OCI-LY3 (cell line): ENCODE data around the gene SAMHD1.
"Not testable (repeated sequence)": the region's sequence is repeated elsewhere in the genome, so short reads cannot be mapped to it uniquely, and the experiment has no call there.

Experiments used
- H2AFZ ChIP-seq: fragments of 200-600, 300-600 bp; shearing (Covaris generic); 2 replicates; pipeline ENCODE4 v1.6.0; 2014; ENCODE audit warnings: antibody characterized with exemption, low read depth, low read length
- H3K27ac ChIP-seq: fragments of 200-600, 300-600 bp; sonication (generic); 2 replicates; pipeline ENCODE4 v1.5.1; 2014; ENCODE audit warnings: mild to moderate bottlenecking, low read length, moderate library complexity, mixed read lengths
- H3K27me3 ChIP-seq: fragments of 200-600, 300-600 bp; sonication (generic); 2 replicates; pipeline ENCODE4 v1.6.1; 2014; ENCODE audit warnings: low read depth, low read length, mixed read lengths
- H3K36me3 ChIP-seq: fragments of 200-600, 300-600 bp; sonication (generic); replicated peaks from 2 replicates; pipeline ENCODE3; 2014; ENCODE audit warnings: low read depth, low read length, mixed read lengths
- H3K4me1 ChIP-seq: fragments of 300-600, 200-600 bp; sonication (generic); 2 replicates; pipeline ENCODE4 v1.6.1; 2014; ENCODE audit warnings: low read length, mixed read lengths
- H3K4me2 ChIP-seq: fragments of 200-600, 300-600 bp; sonication (generic); 2 replicates; pipeline ENCODE4 v1.6.1; 2014; ENCODE audit warnings: low read length, mixed read lengths
- H3K4me3 ChIP-seq: fragments of 300-600, 200-600 bp; sonication (generic); 2 replicates; pipeline ENCODE4 v1.5.1; 2014; ENCODE audit warnings: antibody characterized with exemption, mild to moderate bottlenecking, low read length, moderate library complexity
- H3K79me2 ChIP-seq: fragments of 300-600, 200-600 bp; shearing (Covaris generic); 2 replicates; pipeline ENCODE4 v1.6.1; 2014; ENCODE audit warnings: mild to moderate bottlenecking, low read length, mixed read lengths
- H3K9ac ChIP-seq: fragments of 300-600, 200-600 bp; shearing (Covaris generic); 2 replicates; pipeline ENCODE4 v1.6.0; 2014; ENCODE audit warnings: mild to moderate bottlenecking, low read length, moderate library complexity
- H3K9me3 ChIP-seq: fragments of 200-600, 300-600 bp; shearing (Covaris generic); 2 replicates; pipeline ENCODE4 v1.6.1; 2014; ENCODE audit warnings: low read length, mixed read lengths; ENCODE audit not compliant: insufficient read depth
- H4K20me1 ChIP-seq: fragments of 200-600, 300-600 bp; sonication (generic); 2 replicates; pipeline ENCODE4 v1.6.1; 2016; ENCODE audit warnings: low read length, mixed read lengths; ENCODE audit not compliant: insufficient read depth
- EZH2phosphoT487 ChIP-seq: fragments of 200-600 bp; shearing (Covaris generic); IDR thresholded peaks from 2 replicates; pipeline ENCODE4 v1.6.1; 2018; ENCODE audit warnings: antibody characterized with exemption, mixed run types, low read depth
- TF ChIP-seq, protein P1 (sequence below): fragments of 200-600, 300-600 bp; sonication (generic); IDR thresholded peaks from 2 replicates; pipeline ENCODE4 v1.5.1; 2014; ENCODE audit warnings: antibody characterized with exemption, low read length, low read depth

SAMHD1 gene

GRCh38 chr20:36969478-36970186 lies 18.1 kb upstream of the SAMHD1 start:
- Histone ChIP-seq H4K20me1 (no peaks in the 10 kb centered on the region), H3K4me3 (no peak overlapping the region), H3K4me1 (no peaks in the 10 kb centered on the region), H3K27ac (no peak overlapping the region), H3K79me2 (no peaks in the 10 kb centered on the region), H3K9ac (no peak overlapping the region), H3K27me3 (no peaks in the 10 kb centered on the region), H2AFZ (no peak overlapping the region), H3K4me2 (no peak overlapping the region), H3K36me3 (no peaks in the 10 kb centered on the region), H3K9me3 (no peaks in the 10 kb centered on the region)
- TF ChIP-seq, protein P1, sequence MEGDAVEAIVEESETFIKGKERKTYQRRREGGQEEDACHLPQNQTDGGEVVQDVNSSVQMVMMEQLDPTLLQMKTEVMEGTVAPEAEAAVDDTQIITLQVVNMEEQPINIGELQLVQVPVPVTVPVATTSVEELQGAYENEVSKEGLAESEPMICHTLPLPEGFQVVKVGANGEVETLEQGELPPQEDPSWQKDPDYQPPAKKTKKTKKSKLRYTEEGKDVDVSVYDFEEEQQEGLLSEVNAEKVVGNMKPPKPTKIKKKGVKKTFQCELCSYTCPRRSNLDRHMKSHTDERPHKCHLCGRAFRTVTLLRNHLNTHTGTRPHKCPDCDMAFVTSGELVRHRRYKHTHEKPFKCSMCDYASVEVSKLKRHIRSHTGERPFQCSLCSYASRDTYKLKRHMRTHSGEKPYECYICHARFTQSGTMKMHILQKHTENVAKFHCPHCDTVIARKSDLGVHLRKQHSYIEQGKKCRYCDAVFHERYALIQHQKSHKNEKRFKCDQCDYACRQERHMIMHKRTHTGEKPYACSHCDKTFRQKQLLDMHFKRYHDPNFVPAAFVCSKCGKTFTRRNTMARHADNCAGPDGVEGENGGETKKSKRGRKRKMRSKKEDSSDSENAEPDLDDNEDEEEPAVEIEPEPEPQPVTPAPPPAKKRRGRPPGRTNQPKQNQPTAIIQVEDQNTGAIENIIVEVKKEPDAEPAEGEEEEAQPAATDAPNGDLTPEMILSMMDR, result no peak

GRCh38 chr20:36969051-36969450 lies 17.5 kb upstream of the SAMHD1 start:
- no peak overlapping the region for H3K27ac ChIP-seq
- H3K9me3 ChIP-seq, result no peaks in the 10 kb centered on the region
- no peaks in the 10 kb centered on the region for H3K79me2 ChIP-seq
- H3K4me1 ChIP-seq, result no peaks in the 10 kb centered on the region
- H3K27me3 ChIP-seq, result no peaks in the 10 kb centered on the region
- H3K36me3 ChIP-seq, result no peaks in the 10 kb centered on the region
- no peak overlapping the region for H2AFZ ChIP-seq
- no peak overlapping the region for H3K9ac ChIP-seq
- H3K4me2 ChIP-seq, result no peak overlapping the region
- H4K20me1 ChIP-seq, result no peaks in the 10 kb centered on the region
- TF ChIP-seq, protein P1, result no peak
- no peak for TF ChIP-seq EZH2phosphoT487
- H3K4me3 ChIP-seq, result no peak overlapping the region

DNA sequence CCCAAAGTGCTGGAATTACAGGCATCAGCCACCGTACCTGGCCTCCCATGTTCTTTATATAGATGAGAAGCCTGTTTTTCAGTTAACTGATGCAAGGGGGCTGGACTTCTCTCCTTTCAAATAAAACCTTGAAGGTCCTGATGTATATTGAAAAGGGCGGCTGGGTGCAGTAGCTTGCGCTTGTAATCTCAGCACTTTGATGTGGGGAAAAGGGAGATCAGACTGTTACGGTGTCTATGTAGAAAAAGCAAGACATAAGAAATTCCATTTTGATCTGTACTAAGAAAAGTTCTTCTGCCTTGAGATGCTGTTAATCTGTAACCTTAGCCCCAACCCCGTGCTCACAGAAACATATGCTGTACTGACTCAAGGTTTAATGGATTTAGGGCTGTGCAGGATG lies 16.1 kb upstream of the SAMHD1 start:
- Histone ChIP-seq H3K4me1 (no peaks in the 10 kb centered on the region), H4K20me1 (no peaks in the 10 kb centered on the region), H3K4me3 (no peak overlapping the region), H3K79me2 (no peaks in the 10 kb centered on the region), H2AFZ (no peak overlapping the region), H3K4me2 (no peak overlapping the region), H3K27me3 (no peaks in the 10 kb centered on the region), H3K27ac (no peak overlapping the region), H3K36me3 (no peaks in the 10 kb centered on the region), H3K9me3 (peaks cover 2% of the 10 kb centered on the region; the same call in 1 of the 2 replicates), H3K9ac (no peak overlapping the region)
- no peak for TF ChIP-seq EZH2phosphoT487
- TF ChIP-seq, protein P1, result no peak

- H3K79me2 ChIP-seq, H3K27ac ChIP-seq, H2AFZ ChIP-seq, H3K27me3 ChIP-seq, H3K4me3 ChIP-seq, H3K36me3 ChIP-seq, H3K9ac ChIP-seq, H3K4me1 ChIP-seq, H3K9me3 ChIP-seq, H4K20me1 ChIP-seq, H3K4me2 ChIP-seq: not testable (repeated sequence)
Observed at GRCh38 chr20:36966965-36967364, 15.5 kb upstream of the SAMHD1 start.

GRCh38 chr20:36962354-36962941 lies 10.9 kb upstream of the SAMHD1 start:
- H3K9me3 ChIP-seq, H3K27me3 ChIP-seq, H3K36me3 ChIP-seq, H2AFZ ChIP-seq, H3K79me2 ChIP-seq, H4K20me1 ChIP-seq, H3K9ac ChIP-seq, H3K4me3 ChIP-seq, H3K4me2 ChIP-seq, H3K4me1 ChIP-seq, H3K27ac ChIP-seq: not testable (repeated sequence)
